Measurements from ENCODE around the gene NFIC.
"Not testable (repeated sequence)": the region's sequence is repeated elsewhere in the genome, so short reads cannot be mapped to it uniquely, and the experiment has no call there.

Gene NFIC

DNA sequence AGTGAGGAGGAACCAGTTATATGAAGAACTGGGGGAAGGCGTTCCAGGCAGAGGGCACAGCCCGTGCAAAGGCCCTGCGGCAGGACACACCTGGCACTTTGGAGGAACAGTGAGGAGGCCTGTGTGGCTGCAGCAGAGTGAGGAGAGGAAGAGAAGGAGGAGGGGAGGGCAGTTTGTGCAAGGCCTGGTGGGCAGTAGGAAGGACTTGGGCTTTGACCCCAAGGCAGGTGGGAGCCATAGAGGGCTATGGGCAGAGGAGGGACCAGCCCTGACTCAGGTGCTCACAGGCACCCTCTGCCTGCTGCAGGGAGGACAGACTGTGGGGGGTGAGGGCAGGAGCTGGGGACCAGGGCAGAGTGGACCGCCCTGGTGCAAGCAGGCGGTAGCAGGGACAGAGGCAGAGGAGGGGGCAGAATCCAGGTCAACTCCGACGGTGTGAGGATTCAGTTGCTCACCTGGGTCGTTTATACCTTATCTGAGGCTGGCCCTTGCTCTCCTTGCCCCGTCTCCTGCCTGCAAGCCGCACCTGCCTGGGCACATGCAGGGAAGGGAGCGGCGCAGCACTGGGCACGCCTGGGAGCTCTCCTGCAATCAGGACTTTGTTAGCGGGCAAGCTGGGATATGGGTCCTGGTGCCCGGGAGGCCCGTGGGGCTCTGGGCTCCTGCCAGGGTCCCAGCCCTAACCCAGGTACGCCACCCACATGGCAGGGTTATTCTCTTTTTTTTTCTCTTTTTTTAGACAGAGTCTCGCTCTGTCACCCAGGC is 34.8 kb downstream of the NFIC start:
- no peak for DNase-seq

DNA sequence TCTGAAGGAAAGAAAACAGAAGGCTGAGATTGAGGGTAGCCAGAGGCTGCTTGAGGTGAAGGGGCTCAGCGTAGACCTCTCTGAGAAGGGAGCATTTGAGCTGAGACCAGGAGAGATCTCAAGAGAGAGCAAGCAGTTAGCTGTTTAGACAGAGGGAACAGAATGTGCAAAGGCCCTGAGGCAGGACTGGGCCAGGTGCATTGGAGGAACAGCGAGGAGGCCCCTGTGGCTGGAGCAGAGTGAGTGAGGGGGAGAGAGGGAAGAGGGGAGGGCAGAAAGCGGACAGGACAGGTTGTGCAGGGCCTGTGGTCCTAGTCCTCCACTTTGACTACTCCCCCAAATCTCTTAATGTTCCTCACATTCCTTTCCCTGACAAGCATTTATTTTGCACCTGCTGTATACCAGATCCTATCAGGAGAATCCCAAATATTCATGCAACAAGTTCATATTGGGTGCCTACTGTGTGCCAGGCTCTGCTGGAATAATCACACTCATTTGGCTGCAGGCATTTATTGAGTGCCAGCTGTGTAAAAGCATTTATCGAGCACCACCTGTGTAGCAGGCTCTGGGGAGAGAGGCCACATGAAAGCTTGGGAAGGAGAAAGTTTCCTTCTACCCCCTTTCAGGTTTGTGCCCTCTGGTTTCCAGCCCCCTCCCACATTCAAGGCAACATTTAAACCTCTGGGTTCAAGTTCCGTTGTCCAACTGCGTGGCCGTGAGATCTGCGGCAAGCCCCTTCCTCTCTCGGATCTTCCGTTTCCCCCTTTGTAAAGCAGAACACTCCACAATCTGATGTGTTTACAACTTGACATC is 36.5 kb downstream of the NFIC start:
- no peak for DNase-seq

DNA sequence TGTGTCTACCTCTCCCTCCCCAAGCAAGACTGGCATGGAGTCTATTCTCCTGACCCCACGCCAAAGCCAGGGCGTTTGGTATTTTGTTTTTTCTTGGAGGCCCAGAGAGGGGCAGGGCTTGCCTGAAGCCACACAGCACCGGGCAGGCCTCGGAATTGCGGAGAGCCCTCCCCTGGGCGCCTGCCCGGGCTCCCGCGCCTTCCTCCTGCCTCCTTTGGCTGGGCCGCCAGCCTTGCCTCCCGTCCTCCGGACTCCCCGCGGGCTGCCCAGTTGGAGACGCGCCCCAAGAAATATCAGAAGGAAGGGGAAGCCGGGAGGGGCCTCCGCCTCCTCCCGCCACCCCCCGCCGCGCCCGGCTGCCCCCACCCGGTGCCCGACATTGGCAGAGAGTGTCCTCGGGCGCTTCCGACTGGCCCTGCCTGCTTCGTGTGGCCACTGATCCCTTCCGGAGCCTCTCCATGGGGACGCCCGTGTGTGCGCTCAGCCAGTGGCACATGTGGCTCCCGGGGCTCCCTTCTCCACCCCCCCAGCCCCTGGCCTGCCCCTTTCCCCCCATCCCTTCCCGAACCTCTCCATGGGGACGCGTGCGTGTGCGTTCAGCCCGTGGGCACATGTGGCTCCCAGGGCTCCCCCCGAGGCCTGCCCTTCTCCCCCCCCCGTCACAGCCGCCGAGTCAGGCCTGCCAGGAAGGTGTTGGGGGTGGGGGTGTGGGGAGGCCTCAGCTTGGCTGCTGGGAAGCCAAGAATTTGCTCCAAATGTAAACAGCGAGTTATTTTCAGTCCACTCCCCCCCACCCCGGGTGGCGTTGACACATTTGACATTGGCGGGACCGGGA is 37.3 kb downstream of the NFIC start:
- DNase-seq: no peak

DNA sequence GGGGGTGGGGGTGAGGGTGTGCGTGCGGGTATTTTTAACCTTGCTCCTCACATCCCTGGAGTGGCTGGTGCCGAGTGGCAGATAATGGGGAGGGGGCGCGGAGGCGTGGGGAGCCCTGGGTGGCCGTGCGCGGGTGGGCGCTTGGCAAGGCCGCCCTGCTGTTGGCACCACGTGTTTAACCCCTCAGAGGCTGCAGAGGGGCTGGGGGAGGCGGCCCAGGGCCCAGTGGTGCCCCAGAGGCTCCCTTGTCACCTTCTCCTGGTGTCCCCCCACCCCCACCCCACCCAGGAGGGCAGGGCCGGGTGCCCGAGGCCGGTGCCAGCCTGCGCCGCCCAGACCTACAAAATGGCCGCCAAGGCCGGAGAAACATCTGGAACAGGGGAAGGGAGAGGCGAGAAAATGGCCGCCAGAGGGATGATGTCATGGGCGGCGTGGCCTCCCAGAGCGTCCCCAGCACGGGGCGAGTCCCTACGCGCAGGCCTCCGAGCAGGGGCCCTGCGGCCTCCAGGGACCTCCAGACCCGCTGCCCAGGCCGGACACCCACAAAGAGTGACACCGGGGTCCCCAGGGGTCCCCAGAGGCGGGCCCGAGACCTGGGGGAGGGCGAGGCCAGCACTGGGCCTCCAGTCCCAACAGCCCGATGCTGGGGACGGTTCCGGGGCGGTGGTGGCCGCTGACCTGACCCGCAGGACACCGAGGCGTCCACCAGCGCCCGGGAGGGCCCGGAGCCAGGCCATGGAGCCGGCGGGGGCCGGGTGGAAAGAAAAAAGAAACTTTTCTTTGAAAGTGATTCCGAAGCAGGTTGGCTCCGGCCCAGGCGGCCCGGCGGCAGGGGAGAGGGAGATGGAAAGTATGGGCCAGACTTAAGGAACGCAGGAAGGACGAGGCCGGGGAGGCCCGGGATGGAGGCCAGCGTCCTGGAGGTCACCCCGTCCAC is 38.2 kb downstream of the NFIC start:
- DNase-seq: no peak

DNA sequence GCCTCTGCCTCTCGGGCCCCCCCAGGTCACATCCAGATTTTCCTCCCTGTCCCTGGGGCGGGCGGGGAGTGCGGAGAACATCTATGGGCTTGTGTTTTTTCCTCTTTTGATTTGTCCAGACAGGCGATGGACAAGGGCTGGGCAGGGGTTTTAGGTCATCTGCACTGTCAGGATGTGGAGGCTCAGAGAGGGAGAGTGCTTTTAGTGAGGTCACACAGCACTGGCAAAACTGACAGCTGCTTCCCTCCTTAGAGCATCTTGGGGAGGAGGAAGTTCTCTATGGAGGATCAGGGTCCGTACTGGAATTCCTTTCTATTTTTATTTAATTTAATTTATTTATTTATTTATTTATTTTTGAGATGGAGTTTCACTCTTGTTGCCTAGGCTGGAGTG is 38.9 kb downstream of the NFIC start:
- no peak for DNase-seq

DNA sequence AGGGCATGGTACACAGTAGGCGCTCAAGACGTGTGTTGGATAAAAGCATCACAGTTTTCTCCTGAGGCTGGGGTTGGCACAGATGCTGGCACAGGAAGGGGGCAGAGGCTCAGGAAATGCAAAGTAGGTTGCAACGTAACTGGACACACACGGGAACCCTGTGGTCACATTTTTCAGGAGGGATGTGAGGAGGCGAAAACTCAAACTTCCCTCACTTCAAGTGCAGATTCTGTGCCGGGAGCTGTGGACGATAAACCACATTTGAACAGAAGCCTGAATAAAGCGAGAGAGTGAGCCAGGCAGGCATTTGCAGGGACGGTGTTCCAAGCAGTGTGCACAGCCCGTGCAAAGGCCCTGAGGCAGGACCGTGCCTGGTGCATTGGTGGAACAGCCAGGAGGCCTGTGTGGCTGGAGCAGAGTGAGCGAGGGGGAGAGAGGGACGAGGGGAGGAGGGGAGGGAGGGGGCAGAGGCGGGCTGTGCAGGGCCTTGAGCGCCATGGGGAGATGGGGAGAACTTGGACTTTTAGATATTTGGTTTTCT is 40.3 kb downstream of the NFIC start:
- no peak for DNase-seq

DNA sequence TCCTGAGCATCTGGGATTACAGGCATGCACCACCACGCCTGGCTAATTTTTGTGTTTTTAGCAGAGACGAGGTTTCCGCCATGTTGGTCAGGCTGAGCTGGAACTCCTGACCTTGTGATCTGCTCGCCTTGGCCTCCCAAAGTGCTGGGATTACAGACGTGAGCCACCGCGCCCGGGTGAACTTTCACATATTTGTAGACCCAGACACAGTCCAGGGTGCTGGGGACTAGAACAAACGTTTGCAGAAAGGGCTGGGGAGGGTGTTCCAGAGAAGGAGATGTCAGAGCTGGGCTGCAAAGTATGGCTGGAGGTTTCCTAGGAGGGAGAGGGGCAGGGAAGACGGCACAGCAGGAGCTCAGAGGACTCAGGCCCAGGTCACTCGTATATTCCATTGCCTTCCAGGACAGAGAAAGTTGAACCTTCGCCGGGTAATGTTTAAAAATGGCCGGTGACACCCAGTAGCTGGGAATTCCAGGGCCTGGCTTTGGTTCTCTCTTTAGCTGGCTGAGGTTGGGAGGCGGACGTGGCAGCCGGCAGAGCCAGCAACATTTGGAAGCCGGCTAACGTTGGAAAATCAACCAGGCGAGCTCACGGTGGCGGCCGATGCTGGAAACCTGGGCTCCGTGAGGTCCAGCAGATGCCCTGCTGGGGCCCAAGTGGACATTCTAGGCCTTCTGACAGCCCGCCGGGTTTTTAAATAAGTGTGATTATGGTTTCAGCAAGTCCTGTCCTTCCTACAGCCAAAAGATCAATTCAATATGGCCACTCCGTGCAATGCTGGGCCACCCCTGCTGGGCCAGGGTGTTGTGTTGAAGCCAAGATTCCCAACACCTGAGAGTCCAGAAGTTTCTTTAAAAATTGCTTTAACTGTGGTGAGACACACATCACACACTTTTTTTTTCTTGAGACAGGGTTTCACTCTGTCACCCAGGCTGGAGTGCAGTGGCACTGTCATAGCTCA is 41.5 kb downstream of the NFIC start:
- no peak for DNase-seq

DNA sequence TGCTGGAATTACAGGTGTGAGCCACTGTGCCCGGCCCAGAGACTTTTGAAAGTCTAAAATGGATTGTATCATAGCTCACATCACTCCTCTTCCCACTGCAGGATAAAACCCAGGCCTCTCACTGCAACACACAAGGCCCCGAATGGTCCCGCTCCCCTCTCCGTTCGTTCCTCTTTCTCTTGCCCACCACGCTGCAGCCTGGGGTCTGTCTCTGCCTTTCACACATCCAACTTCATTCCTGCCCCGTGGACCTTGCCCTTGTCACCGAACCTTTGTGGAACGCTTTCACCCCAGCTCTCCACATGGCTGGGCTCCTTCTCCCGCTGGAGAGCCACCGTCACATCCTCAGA is 42.6 kb downstream of the NFIC start:
- no peak for DNase-seq

DNA sequence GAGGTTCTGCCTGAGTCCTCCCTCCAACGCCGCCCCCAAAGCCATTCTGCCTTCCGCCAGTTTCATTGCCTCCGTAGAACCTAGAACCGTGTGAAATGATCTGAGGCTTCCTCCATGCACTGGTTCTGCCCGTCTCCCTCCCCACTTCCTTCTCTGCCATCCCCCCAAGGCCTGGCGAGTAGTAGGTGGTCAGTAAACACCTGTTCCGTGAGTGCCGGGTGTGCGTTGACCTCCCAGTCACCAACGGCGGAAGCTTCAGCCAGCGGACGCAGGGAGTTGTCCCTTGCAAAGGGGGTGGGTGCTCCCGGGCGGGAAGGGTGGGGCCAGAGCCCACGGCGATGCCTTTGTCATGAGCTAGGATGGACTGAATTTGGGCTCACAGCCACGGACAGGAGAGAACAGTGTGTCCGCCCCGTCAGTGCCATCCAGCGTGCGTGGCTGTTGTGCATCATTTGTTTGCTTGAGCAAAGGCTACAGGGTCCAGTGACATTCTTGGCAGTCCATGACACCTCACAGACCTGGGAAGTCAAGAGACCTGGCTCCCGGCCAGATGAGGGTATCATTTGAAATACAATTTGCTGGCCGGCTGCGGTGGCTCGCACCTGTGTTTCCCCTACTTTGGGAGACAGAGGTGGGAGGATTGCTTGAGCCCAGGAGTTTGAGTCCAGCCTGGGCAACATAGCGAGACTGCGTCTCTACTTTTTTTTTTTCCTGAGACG is 43.1 kb downstream of the NFIC start:
- DNase-seq: no peak

DNA sequence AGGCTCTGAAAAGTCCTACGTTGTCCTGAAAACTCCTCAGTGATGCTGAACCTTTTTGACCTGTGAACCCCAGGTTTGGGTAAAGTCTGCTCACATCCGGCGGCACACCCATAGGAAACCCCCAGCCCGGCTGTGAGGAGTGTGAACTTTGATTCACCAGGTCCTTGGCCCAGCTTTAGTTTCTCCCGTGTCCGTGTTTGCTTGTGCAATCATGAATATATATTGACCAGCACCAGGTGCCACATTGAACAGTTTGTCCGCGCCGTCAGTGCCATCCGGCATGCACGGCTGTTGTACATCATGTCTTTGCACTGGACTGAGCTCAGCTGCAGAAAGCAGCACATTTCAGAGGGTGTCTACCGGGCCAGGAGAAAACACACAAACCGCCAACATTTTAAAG is 45.3 kb downstream of the NFIC start:
- no peak for DNase-seq

DNA sequence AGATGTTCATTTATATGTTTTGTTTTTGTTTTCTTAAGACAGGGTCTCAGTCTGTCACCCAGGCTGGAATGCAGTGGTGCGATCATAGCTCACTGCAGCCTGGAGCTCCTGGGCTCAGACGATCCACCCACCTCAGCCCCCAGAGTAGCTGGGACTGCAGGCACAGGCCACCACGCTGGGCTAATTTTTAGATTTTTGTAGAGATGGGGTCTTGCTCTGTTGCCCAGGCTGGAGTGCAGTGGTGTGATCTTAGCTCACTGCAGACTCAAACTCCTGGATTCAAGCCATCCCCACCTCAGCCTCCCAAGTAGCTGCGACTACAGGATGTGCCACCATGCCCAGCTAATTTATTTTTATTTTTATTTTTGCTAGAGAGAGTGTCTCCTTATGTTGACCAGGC is 45.7 kb downstream of the NFIC start:
- no peak for DNase-seq

DNA sequence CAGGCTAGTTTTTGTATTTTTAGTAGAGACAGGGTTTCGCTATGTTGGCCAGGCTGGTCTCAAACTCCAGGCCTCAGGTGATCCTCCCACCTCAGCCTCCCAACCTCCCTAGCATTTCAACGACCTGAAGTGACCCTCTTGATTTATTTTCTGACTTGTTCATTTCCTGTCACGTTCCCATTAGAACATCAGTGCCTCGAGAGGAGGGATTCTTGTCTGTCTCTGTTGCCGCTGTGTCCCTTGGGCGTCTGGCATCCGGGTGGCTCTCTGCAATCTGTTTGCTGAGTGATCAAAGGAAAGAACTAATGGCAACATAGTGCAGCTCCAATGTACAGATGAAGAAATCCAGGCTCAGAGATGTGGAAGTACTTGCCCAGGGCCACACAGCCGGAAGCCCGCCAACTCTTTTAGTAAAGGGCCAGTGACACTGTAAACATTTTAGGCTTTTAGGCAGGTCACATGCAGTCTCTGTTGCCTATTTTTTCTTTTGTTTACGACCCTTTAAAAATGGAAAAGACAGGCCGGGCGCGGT is 47.5 kb downstream of the NFIC start:
- no peak for DNase-seq

DNA sequence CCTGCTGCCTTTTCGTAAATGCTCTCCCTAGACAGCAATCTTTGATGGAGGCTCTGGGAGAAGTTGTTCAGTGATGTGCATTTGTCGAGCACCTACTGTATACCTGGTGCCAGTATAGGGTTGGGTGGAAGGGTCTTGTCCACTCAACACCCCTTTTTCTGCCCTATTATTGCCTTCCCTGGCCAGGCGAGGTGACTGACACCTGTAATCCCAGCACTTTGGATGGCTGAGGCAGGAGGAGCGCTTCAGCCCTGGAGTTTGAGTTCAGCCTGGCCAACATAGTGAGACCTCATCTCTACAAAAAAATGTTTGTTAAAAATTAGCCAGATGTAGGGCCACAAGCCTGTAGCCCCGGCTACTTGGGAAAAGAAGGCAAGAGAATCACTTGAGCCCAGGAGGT is 49.3 kb downstream of the NFIC start:
- DNase-seq: no peak

DNA sequence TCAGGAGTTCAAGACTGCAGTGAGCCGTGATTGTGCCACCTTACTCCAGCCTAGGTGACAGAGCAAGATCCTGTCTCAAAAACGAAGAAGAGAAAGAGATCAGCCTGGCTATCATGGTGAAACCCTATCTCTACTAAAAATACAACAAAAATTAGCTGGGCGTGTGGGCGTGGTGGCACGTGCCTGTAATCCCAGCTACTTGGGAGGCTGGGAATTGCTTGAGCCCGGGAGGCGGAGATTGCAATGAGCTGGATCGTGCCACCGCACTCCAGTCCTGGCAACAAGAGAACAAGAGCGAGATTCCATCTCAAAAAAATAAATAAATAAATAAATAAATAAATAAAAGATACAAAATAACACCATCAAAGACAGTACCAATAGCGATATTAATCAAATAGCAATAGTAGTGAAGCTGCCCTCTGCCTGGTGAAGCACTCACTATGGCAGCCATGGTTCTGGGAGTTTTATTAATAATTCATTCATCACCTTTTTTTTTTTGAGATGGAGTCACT is 53.9 kb downstream of the NFIC start:
- no peak for DNase-seq

DNA sequence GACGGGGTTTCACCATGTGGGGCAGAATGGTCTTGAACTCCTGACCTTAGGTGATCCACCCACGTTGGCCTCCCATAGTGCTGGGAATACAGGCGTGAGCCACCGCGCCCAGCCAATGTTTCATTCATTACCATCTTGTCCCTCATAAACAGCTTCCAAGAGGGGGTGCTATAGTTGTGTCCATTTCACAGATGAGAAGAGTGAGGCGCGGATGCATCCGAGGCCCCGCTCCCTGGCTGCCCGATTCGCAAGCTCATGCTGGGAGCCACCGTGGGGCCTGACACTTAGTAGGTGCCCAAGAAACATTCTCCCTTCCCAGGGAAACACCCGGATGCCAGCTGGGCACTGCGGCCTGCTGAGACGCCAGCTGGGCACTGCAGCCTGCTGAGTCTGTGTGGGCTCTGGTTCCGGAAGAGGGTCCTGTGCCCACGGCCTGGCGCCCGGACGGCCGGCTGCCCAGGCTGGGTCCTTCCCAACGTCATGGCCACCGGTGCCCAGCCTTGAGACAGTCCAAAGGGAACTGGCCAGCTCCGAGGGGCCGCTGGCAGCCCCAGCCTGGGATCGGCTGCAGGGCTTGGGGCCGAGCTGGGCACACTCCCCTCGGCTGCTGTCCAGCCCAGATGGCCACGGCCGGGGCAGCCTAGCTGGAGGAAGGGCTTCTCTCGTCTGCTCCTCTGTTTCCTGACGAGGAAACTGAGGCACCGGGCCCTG is 54.7 kb downstream of the NFIC start:
- DNase-seq: no peak

DNA sequence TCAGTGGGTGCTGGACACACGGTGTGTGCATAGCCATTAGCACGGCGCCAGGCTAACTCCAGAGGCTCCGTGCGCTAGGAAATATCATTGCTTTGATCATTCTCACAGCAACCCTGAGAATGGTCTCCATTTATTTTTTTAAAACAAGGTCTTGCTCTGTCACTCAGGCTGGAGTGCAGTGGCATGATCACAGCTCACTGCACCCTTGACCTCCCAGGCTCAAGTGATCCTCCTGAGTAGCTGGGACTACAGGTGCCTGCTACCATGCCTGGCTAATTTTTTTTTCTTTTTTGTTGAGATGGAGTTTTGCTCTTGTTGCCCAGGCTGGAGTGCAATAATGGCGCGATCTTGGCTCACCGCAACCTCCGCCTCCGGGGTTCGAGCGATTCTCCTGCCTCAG is 55.3 kb downstream of the NFIC start:
- not testable (repeated sequence) for DNase-seq

DNA sequence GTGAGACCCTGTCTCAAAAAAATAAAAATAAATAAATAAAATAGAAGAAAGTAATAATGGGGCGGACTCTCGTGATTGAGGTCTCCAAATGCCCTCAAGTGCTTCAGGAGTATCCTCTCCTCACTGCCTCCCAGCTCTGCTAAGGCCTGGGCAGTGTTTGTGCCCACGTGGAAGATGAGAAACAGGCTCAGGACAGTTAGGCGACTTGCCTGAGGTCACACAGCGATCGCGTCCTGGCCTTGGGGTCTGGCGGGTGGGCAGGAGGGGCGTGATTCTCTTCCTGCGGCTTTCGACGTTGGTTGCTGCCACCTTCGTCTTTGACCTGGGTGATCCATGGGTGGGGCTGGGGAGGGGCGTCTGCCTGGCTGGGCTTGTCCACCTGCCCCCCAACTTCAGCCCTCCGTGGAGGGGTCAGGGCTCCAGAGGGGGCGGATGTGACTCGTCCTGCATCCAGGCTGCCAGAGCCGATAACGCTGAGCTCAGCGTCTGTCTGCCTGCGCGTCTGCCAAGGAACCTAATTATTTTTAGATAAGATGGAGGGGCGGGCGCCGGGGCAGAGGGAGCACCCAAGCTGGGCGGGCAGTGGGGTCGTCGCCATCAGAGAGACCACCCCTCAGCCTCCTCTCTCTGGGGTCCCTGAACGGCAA is 56.9 kb downstream of the NFIC start:
- no peak for DNase-seq

DNA sequence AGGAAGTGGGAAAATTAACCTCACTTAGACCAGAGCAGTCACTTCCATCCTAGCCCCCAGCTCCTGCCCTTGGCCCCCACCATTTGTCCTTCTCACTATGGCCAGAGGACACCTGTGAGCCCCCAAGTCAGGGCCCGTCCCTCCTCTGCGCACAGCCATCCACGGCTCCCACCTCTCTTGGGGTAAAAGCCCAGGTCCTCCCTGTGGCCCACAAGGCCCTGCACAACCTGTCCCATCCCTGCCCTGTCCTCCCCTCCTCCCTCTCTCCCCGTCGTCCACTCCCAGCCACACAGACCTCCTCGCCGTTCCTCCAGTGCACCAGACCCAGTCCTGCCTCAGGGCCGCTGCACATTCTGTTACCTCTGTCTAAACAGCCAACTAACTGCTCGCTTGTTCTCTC is 60.0 kb downstream of the NFIC start:
- DNase-seq: no peak

DNA sequence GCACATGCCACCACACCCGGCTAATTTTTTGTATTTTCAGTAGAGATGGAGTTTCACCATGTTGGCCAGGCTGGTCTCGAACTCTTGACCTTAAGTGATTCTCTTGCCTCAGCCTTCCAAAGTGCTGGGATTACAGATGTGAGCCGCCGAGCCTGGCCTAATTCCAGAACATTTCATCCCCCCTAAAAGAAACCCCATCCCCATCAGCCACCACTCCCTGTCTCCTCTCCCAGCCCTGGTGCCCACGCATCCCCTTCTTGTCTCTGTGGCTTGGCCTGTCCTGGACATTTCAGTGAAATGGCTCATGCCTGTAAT is 63.9 kb downstream of the NFIC start:
- not testable (repeated sequence) for DNase-seq
